ENCODE results near the gene IGBP1.
A peak's percentile ranks its signal among the peaks of the same experiment; 100 is the strongest.

Gene IGBP1

DNA sequence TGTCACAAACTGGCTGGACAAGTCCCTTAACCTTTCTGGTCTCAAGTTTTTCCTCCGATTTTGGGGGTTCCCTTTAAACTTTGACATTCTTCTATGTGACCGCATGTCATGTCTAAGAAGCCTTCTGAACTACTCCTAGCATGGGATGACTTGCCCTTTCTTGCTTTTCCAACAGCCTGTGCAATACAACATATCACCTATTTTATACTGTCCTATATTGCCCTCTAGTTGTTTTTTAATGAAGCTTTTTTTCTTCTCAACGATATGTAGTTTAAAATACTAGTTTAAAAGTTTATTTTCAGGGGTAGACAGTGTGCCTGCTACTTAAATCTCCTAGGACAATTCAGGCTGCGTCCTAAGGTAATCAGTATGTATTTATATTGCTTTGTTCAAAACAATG is 1.0 kb upstream of the IGBP1 start:
- TF ChIP-seq, protein P1, sequence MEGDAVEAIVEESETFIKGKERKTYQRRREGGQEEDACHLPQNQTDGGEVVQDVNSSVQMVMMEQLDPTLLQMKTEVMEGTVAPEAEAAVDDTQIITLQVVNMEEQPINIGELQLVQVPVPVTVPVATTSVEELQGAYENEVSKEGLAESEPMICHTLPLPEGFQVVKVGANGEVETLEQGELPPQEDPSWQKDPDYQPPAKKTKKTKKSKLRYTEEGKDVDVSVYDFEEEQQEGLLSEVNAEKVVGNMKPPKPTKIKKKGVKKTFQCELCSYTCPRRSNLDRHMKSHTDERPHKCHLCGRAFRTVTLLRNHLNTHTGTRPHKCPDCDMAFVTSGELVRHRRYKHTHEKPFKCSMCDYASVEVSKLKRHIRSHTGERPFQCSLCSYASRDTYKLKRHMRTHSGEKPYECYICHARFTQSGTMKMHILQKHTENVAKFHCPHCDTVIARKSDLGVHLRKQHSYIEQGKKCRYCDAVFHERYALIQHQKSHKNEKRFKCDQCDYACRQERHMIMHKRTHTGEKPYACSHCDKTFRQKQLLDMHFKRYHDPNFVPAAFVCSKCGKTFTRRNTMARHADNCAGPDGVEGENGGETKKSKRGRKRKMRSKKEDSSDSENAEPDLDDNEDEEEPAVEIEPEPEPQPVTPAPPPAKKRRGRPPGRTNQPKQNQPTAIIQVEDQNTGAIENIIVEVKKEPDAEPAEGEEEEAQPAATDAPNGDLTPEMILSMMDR (IDR thresholded peaks at IDR 0.05), result no peak
- H3K27me3 ChIP-seq (ENCODE audit: control insufficient read depth, insufficient read depth, low read length), result no peaks in the 10 kb centered on the region
- no peak overlapping the region for H3K4me2 ChIP-seq (ENCODE audit: low read length)
- H3K27ac ChIP-seq, result peak overlapping the region; percentile 92
- no peak overlapping the region for H3K9ac ChIP-seq
- H3K36me3 ChIP-seq (ENCODE audit: control insufficient read depth, insufficient read depth, low read length), result no peaks in the 10 kb centered on the region
- H2AFZ ChIP-seq, result peak overlapping the region; percentile 92
- H3K4me1 ChIP-seq, result peaks cover 4% of the 10 kb centered on the region
- no peaks in the 10 kb centered on the region for H3K9me3 ChIP-seq (ENCODE audit: control insufficient read depth, low read length)
- H3K4me3 ChIP-seq (ENCODE audit: low read depth, low read length), result no peak overlapping the region
- no peaks in the 10 kb centered on the region for H3K79me2 ChIP-seq

DNA sequence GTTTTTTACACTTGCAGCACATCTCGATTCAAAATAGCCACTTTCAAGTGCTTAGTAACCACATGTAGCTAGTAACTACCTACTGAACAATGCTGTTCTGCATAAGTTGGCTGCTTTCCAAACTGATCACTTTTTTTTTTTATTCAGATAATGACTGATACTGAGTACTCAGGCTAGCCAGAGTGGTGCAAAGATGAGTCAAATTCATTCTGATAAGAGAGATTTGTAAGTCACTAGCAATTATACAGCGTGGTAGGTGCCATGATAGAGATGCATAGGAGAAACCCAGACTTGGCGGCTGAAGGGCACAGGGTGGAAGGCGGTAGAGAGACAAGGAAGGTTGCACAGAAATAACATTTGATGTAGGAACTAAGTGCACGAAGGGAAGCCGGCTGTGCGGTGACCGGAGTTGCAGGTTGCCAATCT is 357 bp upstream of the IGBP1 start:
- no peak overlapping the region for H3K9ac ChIP-seq
- TF ChIP-seq, protein P1 (IDR thresholded peaks at IDR 0.05), result no peak

DNA sequence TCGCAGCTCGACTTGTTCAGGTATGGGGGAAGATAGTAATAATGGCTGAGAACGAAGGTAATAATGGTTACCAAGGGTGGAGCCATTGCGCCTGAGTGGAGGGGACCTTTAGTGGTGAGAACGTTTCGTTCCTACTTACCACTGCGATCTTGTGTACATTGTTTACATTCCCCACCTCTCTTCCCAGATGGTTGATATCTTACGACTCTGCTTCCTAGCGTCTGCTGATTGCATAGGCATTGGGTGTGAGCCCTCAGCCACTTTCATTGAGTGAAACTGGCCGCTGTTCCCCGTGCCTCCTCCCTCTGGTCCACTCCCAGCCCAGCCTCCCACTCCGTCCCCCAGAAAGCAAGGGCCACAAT is 850 bp downstream of the IGBP1 start:
- Histone ChIP-seq H3K36me3 (ENCODE audit: control insufficient read depth, insufficient read depth, low read length) (no peaks in the 10 kb centered on the region), H3K9me3 (ENCODE audit: control insufficient read depth, low read length) (no peaks in the 10 kb centered on the region), H3K4me2 (ENCODE audit: low read length) (peak overlapping the region; percentile 64), H3K4me3 (ENCODE audit: low read depth, low read length) (peak overlapping the region; percentile 74), H3K27ac (peak overlapping the region; percentile 92), H2AFZ (peak overlapping the region; percentile 92), H3K79me2 (no peaks in the 10 kb centered on the region), H3K9ac (peak overlapping the region; percentile 67), H3K27me3 (ENCODE audit: control insufficient read depth, insufficient read depth, low read length) (no peaks in the 10 kb centered on the region), H3K4me1 (peaks cover 4% of the 10 kb centered on the region)
- TF ChIP-seq, protein P1 (IDR thresholded peaks at IDR 0.05), result no peak

More for the DNA sequence above, 357 bp upstream of the IGBP1 start:
- Histone ChIP-seq H3K4me2 (ENCODE audit: low read length) (peak overlapping the region; percentile 68), H3K36me3 (ENCODE audit: control insufficient read depth, insufficient read depth, low read length) (no peaks in the 10 kb centered on the region), H3K4me1 (peaks cover 4% of the 10 kb centered on the region), H3K4me3 (ENCODE audit: low read depth, low read length) (peak overlapping the region; percentile 74), H3K27ac (peak overlapping the region; percentile 92), H2AFZ (peak overlapping the region; percentile 92), H3K79me2 (no peaks in the 10 kb centered on the region), H3K9me3 (ENCODE audit: control insufficient read depth, low read length) (no peaks in the 10 kb centered on the region), H3K27me3 (ENCODE audit: control insufficient read depth, insufficient read depth, low read length) (no peaks in the 10 kb centered on the region)

DNA sequence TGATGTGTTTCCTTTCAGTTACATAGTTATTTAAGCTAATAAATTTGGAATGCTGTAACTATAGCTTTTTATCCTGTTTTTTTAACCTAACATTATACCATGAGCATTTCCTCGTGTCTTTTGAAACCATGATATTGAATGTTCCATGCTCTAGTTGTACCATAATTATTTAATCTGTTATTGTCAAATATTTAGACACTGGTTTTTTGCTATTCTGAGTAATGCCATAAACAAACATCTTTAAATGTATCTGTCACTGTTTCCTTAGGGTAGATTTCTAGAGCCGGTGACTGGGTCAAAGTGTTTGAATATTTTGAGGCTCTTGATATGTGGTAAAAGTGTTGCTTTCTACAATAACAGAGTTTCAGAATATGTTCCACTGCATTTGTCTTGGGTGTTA is 5.4 kb downstream of the IGBP1 start:
- Histone ChIP-seq H3K4me1 (peaks cover 4% of the 10 kb centered on the region), H3K27ac (no peak overlapping the region), H3K27me3 (ENCODE audit: control insufficient read depth, insufficient read depth, low read length) (no peaks in the 10 kb centered on the region), H3K4me3 (ENCODE audit: low read depth, low read length) (no peak overlapping the region), H3K9me3 (ENCODE audit: control insufficient read depth, low read length) (no peaks in the 10 kb centered on the region), H3K9ac (no peak overlapping the region), H3K36me3 (ENCODE audit: control insufficient read depth, insufficient read depth, low read length) (no peaks in the 10 kb centered on the region), H3K4me2 (ENCODE audit: low read length) (no peak overlapping the region), H2AFZ (no peak overlapping the region), H3K79me2 (no peaks in the 10 kb centered on the region)
- TF ChIP-seq, protein P1 (IDR thresholded peaks at IDR 0.05), result no peak

DNA sequence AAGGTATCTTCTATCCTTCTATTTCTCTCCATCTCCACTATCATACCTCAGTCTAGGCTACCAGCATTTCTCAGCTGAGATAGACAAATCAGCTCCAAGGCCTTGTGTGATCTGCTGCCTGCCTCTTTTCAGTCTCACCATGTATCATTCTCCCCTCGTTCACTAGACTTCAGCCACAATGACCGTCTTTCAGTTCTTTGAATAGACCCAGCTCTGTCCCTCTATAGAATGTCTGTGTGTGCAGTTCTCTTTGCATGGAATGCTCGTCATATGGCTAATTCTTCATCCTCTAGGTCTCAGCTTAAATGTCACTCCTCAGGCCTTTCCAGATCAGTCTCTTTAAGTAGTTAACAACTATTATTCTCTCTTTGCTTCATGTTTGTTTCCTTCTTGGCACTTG is 6.5 kb downstream of the IGBP1 start:
- Histone ChIP-seq H3K79me2 (no peaks in the 10 kb centered on the region), H3K27me3 (ENCODE audit: control insufficient read depth, insufficient read depth, low read length) (no peaks in the 10 kb centered on the region), H3K9ac (no peak overlapping the region), H3K4me2 (ENCODE audit: low read length) (no peak overlapping the region), H3K4me1 (peaks cover 4% of the 10 kb centered on the region), H3K36me3 (ENCODE audit: control insufficient read depth, insufficient read depth, low read length) (no peaks in the 10 kb centered on the region), H3K27ac (no peak overlapping the region), H3K9me3 (ENCODE audit: control insufficient read depth, low read length) (no peaks in the 10 kb centered on the region), H2AFZ (no peak overlapping the region), H3K4me3 (ENCODE audit: low read depth, low read length) (no peak overlapping the region)
- TF ChIP-seq, protein P1 (IDR thresholded peaks at IDR 0.05), result no peak

All from parathyroid adenoma (tissue), 2 donors.